Myocyte (in vitro differentiated cells): ENCODE results near the gene TRIP13. TPM values are rescaled to one million over a fixed set of nuclear protein-coding genes. Genes with fewer than 3 reads are reported as not detected.

Source experiments
- DNase-seq: peaks from one replicate; pipeline ENCODE4 v3.0.0-alpha.2; 2012; ENCODE audit warnings: low read depth
- total RNA-seq: library from RNA; depleted of rRNA; stranded (reverse); fragments of >200 nt; gene quantifications from 2 replicates; pipeline ENCODE4 v1.2.3, GENCODE V29; 2014

The TRIP13 gene
- total RNA-seq, 1 donor from 2014 or later = 3.5 TPM

DNA sequence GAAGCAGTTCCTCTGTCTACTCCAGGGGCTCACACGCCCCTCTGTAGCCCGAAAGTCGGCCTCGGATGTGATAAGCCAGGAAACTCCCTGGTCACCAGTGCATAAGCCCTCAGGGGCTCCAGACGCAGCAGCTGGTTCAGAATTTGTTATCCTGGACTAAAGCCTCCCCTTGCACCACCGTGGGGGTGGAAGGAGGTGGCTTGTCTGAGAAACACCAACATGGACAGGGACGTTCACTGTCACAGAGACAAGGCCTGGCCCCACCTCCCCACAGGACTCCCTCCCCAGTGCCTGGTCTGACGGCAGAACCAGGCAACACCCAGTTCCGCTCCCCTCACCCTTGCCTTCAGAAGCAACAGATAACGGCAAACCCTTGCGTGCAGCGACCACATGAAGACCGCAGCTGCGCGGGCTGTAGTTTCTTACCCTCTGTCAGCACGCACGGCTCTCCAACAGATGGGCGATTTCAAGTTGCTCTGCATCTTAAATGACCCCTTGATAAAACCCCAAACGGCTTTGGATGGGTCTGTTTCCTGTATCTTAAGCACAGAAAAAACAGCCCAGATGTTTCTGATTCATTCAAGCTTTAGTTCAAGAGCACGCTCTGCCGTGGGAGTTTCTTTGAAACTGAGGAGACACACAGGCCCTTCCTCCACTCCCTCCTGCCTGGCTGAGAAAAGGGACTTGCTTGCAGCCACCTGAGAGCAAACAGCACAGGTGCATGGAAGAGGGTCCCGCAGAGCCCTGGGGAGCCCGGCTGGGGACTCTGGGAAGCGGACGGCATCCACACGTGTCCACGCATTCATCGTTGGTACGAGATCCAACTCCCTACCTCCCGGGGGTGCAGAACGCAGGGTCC lies 71.2 kb downstream of the TRIP13 start:
- no peak for DNase-seq

DNA sequence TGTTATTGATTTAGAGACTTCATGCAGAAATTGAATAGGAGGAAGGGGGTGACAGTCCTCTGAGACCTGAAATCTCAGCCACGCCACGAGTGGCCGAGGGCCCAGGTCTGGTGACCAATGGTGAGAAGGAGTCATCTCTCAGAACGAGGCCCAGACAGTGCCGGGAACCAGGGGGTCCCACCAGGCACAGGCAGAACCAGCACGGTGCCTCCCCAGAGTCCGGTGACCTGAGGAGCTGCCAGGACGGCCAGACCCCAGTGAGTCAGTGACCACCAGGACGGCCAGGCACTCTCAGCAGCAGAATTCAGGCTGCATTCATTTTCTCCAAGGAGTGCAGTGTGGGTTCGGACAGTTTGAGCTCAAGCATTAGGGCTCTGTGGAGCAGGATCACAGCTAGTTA lies 72.1 kb downstream of the TRIP13 start:
- DNase-seq = no peak

DNA sequence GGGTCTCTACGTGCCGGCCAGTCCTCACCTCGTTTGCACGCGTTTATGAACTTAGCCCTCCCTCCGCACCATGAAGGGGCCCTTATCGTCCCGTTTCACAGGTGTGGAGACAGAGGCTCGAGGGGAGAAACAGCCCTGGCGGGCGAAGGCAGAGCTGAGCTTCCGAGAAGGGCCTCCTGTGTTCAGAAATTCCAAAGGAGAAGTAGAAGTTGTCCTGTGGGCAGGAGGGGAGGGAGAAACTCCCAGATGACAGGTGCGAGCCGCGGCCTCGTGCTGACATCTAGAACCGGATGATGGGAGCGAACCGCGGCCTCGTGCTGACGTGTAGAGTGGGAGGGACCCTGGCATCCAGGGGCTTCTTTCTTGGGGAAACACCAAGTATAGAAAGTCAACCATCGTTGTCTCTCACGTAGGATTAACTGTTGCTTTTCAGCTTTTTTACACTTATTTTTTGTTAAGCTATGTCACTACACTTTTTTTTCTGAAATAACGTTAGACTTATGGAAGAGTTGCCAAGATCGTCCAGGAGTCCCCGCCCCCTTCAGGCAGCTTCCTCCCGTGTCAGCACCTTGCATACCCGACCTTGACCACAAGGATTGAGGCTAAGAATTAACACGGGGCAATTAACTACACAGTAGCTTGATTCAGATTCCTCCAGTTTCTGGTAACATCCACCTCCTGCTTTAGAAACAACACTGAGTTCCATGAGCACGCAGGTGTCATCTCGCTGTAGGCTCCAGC lies 73.1 kb downstream of the TRIP13 start:
- no peak for DNase-seq

DNA sequence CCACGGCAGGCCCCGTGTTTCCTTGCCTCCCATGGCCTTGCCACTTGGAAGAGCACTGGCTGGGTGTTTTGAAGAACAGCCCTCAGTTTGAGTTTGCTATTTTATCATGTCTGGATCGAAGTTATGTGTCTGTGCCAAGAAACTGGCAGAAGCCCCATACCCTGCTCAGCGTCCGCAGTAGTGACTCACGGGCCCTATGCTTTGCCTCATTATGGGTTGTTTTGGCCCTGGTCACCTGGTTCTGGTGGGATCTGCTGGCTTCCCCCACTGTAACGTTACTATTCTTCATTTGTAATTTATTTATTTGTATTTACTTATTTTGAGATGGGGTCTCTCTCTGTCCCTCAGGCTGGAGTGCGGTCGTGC lies 73.6 kb downstream of the TRIP13 start:
- no peak for DNase-seq

DNA sequence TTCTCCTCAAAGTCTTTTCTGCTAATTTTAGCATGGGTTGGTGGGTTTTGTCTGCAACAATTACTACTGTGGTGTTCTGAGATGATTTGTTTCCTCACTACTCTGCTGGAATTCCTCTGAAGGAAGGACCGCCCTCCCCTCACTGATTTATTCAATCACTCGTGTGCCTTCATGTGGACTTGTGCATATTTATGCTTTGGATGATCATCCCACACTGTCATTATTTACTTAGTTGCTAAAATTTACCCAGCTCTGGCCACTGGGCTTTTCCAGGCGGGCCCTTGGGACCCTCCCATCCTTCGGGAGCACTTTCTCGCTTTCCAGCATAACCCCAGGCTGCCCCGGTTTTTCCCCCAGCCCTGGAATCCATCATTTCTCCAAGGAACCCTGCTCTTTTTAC lies 74.3 kb downstream of the TRIP13 start:
- no peak for DNase-seq

Other genes with a start within 250 kb of the TRIP13 start
- 0.10 and 0.24 TPM in 2 replicates for gene TPPP, start 199.5 kb upstream of the TRIP13 start, total RNA-seq
- not detected in 2 replicates for gene ZDHHC11B, start 108.2 kb upstream of the TRIP13 start, total RNA-seq
- 0.37 and 0.73 TPM in 2 replicates for gene ZDHHC11, start 41.9 kb upstream of the TRIP13 start, total RNA-seq
- gene BRD9, start 83 bp upstream of the TRIP13 start, total RNA-seq = 29.2 and 30.9 TPM in 2 replicates
- not detected in 2 replicates for gene NKD2, start 115.9 kb downstream of the TRIP13 start, total RNA-seq
- gene SLC12A7, start 219.2 kb downstream of the TRIP13 start, total RNA-seq = 38.0 and 77.2 TPM in 2 replicates